Body of pancreas (tissue), 4 donors: ENCODE measurements around the gene API5. TPM values are rescaled to one million over a fixed set of nuclear protein-coding genes. Genes with fewer than 3 reads are reported as not detected.

Experiments used
- ATAC-seq: fragments of 150-250 bp; one replicate; pipeline ENCODE4 v1.9.1; 2016
- DNase-seq, 4 donors: peaks; one replicate each; pipeline ENCODE4 v3.0.0-alpha.2; 2019
- H3K27ac ChIP-seq, 4 donors: fragments of 200-600 bp; sonication (generic); 1 replicate in 3 of 4; 2 replicates in 1 of 4; pipeline versions ENCODE4 v1.5.1 to v1.6.1; 2016 to 2019; ENCODE audit warnings: mild to moderate bottlenecking in 1 of 4, mixed read lengths in 1 of 4, moderate library complexity in 1 of 4
- H3K27me3 ChIP-seq, 2 donors: fragments of 200-600 bp; sonication (generic); one replicate each; pipeline ENCODE4 v1.6.0; 2016; ENCODE audit warnings: mild to moderate bottlenecking in 1 of 2
- H3K36me3 ChIP-seq, 2 donors: fragments of 200-600 bp; sonication (generic); replicated peaks in 1 of 2; 2 replicates each; pipeline ENCODE4 v1.5.1; 2016; ENCODE audit warnings: low read depth in 2 of 2; ENCODE audit not compliant: insufficient read depth in 1 of 2
- H3K4me1 ChIP-seq: fragments of 200-600 bp; sonication (generic); one replicate; pipeline ENCODE4 v1.6.0; 2016
- H3K4me3 ChIP-seq, 2 donors: fragments of 200-600 bp; sonication (generic); 1 replicate in 1 of 2; 2 replicates in 1 of 2; pipeline ENCODE4 v1.5.1; 2016 to 2019
- H3K9me3 ChIP-seq, 3 donors: fragments of 200-600 bp; sonication (generic); 1 replicate in 2 of 3; 2 replicates in 1 of 3; pipeline ENCODE4 v1.5.1; 2016
- POLR2A ChIP-seq, 3 donors: fragments of 450-650 bp; IDR thresholded peaks; one replicate each; pipeline ENCODE4 v1.6.1; 2016; ENCODE audit warnings: antibody characterized with exemption in 3 of 3, mild to moderate bottlenecking in 2 of 3
- WGBS, 2 donors: methylation state at CpG; one replicate each; pipeline ENCODE4 v1.1.5; 2017; 5-methylcytosine and 5-hydroxymethylcytosine counted together
- intact Hi-C: fragments of 100-400 bp; cut with DNase I; formaldehyde crosslinking; loops from one replicate; pipeline ENCODE4 v1.15.1; 2023
- total RNA-seq, 2 donors: library from RNA; depleted of rRNA; stranded (reverse); fragments of >200 nt; gene quantifications; one replicate each; pipeline ENCODE4 v1.1.0, GENCODE V29; 2016
- TF ChIP-seq, protein P1 (sequence below), 7 experiments: fragments of 450-650 bp in 4 of 7; fragments of 200-600 bp in 3 of 7; sonication (generic) in 3 of 7; IDR thresholded peaks; one replicate each; pipeline ENCODE4 v1.5.1; 2016 to 2019; ENCODE audit warnings: antibody characterized with exemption in 7 of 7

API5 gene
- total RNA-seq, 2 donors from 2014 or later, result 32.7 to 45.8 TPM

DNA sequence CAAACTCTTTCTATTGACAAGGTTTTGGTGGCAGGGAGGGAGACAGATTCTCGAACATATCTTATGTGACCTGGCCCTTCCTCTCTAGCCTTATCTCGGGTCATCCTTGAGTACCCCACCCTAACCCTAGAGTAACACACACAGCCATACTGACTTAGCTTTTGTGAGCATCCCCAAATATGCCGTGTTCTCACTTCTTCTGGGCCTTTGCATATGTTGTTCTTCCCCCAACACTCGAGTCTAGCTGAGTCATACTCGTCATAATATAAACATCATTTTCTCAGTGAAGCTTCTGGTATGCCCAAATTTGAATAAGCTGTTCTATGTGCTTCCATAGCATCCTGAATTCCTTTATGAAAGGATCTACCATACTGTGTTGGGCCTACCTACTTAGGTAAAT, 54.9 kb downstream of the API5 start:
- TF ChIP-seq, protein P1, sequence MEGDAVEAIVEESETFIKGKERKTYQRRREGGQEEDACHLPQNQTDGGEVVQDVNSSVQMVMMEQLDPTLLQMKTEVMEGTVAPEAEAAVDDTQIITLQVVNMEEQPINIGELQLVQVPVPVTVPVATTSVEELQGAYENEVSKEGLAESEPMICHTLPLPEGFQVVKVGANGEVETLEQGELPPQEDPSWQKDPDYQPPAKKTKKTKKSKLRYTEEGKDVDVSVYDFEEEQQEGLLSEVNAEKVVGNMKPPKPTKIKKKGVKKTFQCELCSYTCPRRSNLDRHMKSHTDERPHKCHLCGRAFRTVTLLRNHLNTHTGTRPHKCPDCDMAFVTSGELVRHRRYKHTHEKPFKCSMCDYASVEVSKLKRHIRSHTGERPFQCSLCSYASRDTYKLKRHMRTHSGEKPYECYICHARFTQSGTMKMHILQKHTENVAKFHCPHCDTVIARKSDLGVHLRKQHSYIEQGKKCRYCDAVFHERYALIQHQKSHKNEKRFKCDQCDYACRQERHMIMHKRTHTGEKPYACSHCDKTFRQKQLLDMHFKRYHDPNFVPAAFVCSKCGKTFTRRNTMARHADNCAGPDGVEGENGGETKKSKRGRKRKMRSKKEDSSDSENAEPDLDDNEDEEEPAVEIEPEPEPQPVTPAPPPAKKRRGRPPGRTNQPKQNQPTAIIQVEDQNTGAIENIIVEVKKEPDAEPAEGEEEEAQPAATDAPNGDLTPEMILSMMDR (IDR thresholded peaks at IDR 0.05), result no peak
- TF ChIP-seq POLR2A (IDR thresholded peaks at IDR 0.05), result no peak
- no peaks in the 10 kb centered on the region for H3K27me3 ChIP-seq
- no peak overlapping the region for H3K4me3 ChIP-seq
- ATAC-seq (no peak), DNase-seq (no peak)
- intact Hi-C loops, result no loop called here
- WGBS, 2 donors, result 72 to 83% methylated on average over 5 of the region's 5 CpGs
- peaks cover 34% of the 10 kb centered on the region for H3K4me1 ChIP-seq
- no peaks in the 10 kb centered on the region for H3K9me3 ChIP-seq
- no peaks in the 10 kb centered on the region for H3K36me3 ChIP-seq
- no peak overlapping the region for H3K27ac ChIP-seq

DNA sequence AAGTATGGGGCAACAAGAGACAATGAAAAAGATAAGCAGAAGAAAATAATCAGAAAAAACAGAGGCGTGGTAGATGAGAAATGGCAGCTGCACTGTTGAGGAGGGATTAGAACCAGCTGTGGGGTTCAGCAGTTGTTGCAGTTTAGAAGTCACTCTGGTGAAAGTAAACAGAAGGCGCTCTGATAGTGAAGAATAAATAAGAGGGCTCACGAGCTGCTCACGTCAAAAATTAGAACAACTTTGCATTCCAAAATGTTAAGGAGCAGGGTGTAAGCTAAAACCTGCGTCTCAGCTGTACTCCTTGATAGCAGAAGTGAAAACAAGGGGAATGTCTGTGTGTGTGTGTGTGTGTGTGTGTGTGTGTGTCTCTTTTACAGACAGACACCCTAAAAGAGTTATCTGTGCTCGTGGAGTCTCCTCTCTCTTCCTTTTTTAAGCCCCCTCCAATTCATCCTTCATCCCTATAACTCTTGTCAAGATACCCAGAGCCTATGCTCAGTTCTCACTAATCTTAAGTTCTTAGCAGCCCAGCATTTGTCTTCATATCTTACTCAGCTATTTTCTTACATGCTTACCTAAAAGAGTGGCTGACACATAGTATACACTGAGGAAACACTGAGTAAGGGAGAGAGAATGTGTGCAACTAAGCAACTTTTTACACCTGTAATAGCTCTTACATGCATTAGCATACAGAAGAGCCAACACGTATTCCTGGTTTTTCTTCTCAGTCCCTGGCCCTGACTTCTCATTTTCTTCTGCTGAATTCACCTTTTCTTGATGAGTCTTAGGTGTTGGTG, 55.8 kb downstream of the API5 start:
- Histone ChIP-seq H3K27ac (no peak overlapping the region), H3K27me3 (no peaks in the 10 kb centered on the region), H3K36me3 (no peaks in the 10 kb centered on the region), H3K4me1 (peaks cover 32% of the 10 kb centered on the region), H3K4me3 (no peak overlapping the region), H3K9me3 (no peaks in the 10 kb centered on the region)
- whole genome bisulfite sequencing, 2 donors, result 38 to 39% methylated on average over 7 of the region's 7 CpGs
- DNase-seq (no peak), ATAC-seq (peak; percentile 24)
- TF ChIP-seq, protein P1 (IDR thresholded peaks at IDR 0.05), result no peak
- no peak for TF ChIP-seq POLR2A (IDR thresholded peaks at IDR 0.05)
- intact Hi-C loops, result no loop called here

DNA sequence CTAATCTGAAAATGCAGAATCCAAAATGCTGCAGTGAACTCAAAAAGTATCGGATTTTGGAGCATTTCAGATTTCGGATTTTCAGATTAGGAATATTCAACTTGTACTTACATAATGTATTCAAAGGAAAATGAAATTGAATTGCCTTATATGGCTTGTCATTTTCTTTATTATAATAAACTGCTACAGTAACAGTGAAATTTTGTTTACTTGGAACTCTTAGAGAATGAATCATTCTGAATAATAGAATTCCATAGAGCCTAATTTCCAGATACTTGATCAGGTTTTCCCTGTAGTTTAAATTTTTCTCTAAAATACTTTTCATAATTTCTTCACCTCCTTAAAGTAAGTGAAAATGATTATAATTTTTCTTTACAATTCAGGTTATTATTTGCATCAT, 64.3 kb downstream of the API5 start:
- 96 to 98% methylated on average over 2 of the region's 2 CpGs for WGBS, 2 donors
- Histone ChIP-seq H3K4me1 (peaks cover 31% of the 10 kb centered on the region), H3K36me3 (no peaks in the 10 kb centered on the region), H3K9me3 (no peaks in the 10 kb centered on the region), H3K4me3 (no peak overlapping the region), H3K27me3 (no peaks in the 10 kb centered on the region), H3K27ac (no peak overlapping the region)
- no peak for DNase-seq
- no peak for TF ChIP-seq POLR2A (IDR thresholded peaks at IDR 0.05)
- TF ChIP-seq, protein P1 (IDR thresholded peaks at IDR 0.05), result no peak
- intact Hi-C loops, result no loop called here
- ATAC-seq, result no peak

DNA sequence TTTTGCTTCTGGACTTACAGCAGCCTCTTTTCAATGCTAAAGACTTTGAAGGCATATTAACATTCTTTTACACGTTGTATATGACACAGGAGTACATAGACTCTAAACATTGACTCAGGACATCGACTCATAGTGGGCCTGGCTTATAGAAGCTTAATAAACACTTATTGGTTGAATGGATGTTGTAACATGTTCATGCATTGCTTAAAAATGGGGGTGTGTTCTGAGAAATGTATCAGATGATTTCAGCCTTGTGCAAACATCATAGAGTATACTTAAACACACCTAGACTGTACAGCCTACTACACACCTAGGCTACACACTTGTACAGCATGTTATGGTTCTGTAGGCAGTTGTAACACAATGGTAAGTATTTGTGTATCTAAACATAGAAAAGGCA, 64.8 kb downstream of the API5 start:
- WGBS, 2 donors, result 46 to 61% methylated on average over 2 of the region's 2 CpGs
- no peaks in the 10 kb centered on the region for H3K36me3 ChIP-seq
- TF ChIP-seq, protein P1 (IDR thresholded peaks at IDR 0.05), result no peak
- TF ChIP-seq POLR2A (IDR thresholded peaks at IDR 0.05), result no peak
- peaks cover 31% of the 10 kb centered on the region for H3K4me1 ChIP-seq
- no peaks in the 10 kb centered on the region for H3K9me3 ChIP-seq
- H3K27me3 ChIP-seq, result no peaks in the 10 kb centered on the region
- H3K4me3 ChIP-seq, result no peak overlapping the region
- no peak for DNase-seq
- intact Hi-C loops, result no loop called here
- no peak for ATAC-seq
- H3K27ac ChIP-seq, result no peak overlapping the region

GRCh38 chr11:43377389-43377788, 65.6 kb downstream of the API5 start:
- DNase-seq, result no peak
- TF ChIP-seq POLR2A (IDR thresholded peaks at IDR 0.05), result no peak
- TF ChIP-seq, protein P1 (IDR thresholded peaks at IDR 0.05), result no peak
- no peak overlapping the region for H3K4me3 ChIP-seq
- H3K9me3 ChIP-seq, result no peaks in the 10 kb centered on the region
- no peak overlapping the region for H3K27ac ChIP-seq
- no peaks in the 10 kb centered on the region for H3K27me3 ChIP-seq
- no peaks in the 10 kb centered on the region for H3K36me3 ChIP-seq
- no peak for ATAC-seq
- intact Hi-C loops, result no loop called here
- peaks cover 31% of the 10 kb centered on the region for H3K4me1 ChIP-seq
